ENCODE data around the gene EPS8. TPM values are rescaled to one million over a fixed set of nuclear protein-coding genes. Genes with fewer than 3 reads are reported as not detected.

EPS8 gene
- total and polyA plus RNA-seq, 7 donors = 7.9 to 16.9 (median 12.9) TPM

GRCh38 chr12:15662303-15662980, 126.7 kb downstream of the EPS8 start:
- Histone ChIP-seq H3K9me3 (no peaks in the 10 kb centered on the region), H3K27me3 (ENCODE audit: insufficient read depth in 3 of 3, low read length in 2 of 3) (no peaks in the 10 kb centered on the region), H3K4me3 (no peak overlapping the region), H3K27ac (no peak overlapping the region), H3K36me3 (ENCODE audit: insufficient read depth in 1 of 2, low read depth in 1 of 2) (peaks cover 0 to 63% of the 10 kb centered on the region in 2 donors), H3K4me1 (no peaks in the 10 kb centered on the region)
- intact Hi-C loops (cut with DNase I) = no loop called here
- WGBS, 3 donors = 92 to 96% (median 94%) methylated on average over 3 of the region's 3 CpGs
- ATAC-seq = no peak
- DNase-seq = no peak
- TF ChIP-seq, protein P1, sequence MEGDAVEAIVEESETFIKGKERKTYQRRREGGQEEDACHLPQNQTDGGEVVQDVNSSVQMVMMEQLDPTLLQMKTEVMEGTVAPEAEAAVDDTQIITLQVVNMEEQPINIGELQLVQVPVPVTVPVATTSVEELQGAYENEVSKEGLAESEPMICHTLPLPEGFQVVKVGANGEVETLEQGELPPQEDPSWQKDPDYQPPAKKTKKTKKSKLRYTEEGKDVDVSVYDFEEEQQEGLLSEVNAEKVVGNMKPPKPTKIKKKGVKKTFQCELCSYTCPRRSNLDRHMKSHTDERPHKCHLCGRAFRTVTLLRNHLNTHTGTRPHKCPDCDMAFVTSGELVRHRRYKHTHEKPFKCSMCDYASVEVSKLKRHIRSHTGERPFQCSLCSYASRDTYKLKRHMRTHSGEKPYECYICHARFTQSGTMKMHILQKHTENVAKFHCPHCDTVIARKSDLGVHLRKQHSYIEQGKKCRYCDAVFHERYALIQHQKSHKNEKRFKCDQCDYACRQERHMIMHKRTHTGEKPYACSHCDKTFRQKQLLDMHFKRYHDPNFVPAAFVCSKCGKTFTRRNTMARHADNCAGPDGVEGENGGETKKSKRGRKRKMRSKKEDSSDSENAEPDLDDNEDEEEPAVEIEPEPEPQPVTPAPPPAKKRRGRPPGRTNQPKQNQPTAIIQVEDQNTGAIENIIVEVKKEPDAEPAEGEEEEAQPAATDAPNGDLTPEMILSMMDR (IDR thresholded peaks at IDR 0.05) = no peak

GRCh38 chr12:15651371-15651770, 137.8 kb downstream of the EPS8 start:
- Histone ChIP-seq H3K27me3 (ENCODE audit: insufficient read depth in 3 of 3, low read length in 2 of 3) (no peaks in the 10 kb centered on the region), H3K36me3 (ENCODE audit: insufficient read depth in 1 of 2, low read depth in 1 of 2) (peaks cover 0 to 24% of the 10 kb centered on the region in 2 donors), H3K27ac (no peak overlapping the region), H3K4me3 (no peak overlapping the region), H3K4me1 (no peaks in the 10 kb centered on the region), H3K9me3 (no peaks in the 10 kb centered on the region)
- WGBS, 3 donors = 83 to 85% (median 83%) methylated on average over 2 of the region's 2 CpGs
- ATAC-seq (no peak), DNase-seq (no peak)
- intact Hi-C loops (cut with DNase I) = no loop called here
- TF ChIP-seq, protein P1 (IDR thresholded peaks at IDR 0.05) = no peak

DNA sequence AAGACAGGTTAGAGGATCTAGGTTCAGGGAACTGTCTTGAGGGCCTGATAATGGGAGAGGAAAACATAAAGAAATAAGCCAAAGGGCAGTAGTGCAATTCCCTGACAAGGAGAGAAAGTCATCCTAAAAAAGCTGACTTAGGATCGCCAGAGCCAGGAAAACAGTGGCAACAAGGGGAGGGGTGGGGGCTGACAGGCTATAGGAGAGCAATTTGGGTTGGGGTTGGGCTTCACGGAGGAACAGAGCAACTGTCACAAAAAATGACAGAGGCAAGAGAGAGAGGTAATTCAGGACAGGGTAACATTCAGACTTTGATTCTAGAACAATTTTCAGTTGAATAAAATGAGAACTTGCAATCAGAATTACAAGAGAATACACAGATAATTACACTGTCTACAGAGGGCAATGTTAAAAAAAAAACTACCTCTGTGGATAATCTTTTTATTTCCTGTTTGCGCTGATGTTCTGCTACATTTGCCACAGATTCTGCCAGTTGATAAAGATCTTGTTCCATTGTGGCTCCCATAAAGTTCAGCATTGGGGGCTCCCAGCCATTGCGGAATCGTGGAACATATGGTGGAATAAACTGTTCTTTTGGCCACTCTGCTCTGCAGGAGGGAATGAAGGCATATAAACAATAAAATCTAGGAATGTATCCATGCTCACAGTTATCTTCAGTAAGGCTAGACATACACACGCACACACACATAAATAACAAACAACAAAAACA, 138.6 kb downstream of the EPS8 start:
- ATAC-seq = no peak
- Histone ChIP-seq H3K4me1 (no peaks in the 10 kb centered on the region), H3K27ac (no peak overlapping the region), H3K27me3 (ENCODE audit: insufficient read depth in 3 of 3, low read length in 2 of 3) (no peaks in the 10 kb centered on the region), H3K9me3 (no peaks in the 10 kb centered on the region), H3K4me3 (no peak overlapping the region), H3K36me3 (ENCODE audit: insufficient read depth in 1 of 2, low read depth in 1 of 2) (peaks cover 0 to 23% of the 10 kb centered on the region in 2 donors)
- intact Hi-C loops (cut with DNase I) = no loop called here
- TF ChIP-seq, protein P1 (IDR thresholded peaks at IDR 0.05) = no peak
- no peak for DNase-seq
- 69 to 74% (median 73%) methylated on average over 6 of the region's 6 CpGs for WGBS, 3 donors

DNA sequence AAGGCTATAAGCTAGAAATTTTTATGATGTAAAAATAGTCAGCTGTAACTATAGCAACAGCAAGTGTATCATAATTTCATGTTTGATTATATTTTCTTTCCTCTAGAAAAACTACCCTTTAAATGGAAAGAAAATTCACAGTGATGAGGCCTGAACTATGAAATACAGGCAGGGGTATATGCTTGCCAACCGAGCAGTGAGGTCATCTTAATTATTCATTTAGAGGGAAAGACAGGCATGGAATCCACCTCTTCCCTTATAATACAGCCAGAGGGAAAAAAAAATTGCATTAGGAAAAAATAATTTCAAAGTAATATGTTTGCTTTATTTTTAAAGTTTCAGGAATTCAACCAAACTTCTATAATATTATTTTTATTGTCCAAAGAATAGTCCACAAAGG, 139.8 kb downstream of the EPS8 start:
- no peaks in the 10 kb centered on the region for H3K4me1 ChIP-seq
- TF ChIP-seq, protein P1 (IDR thresholded peaks at IDR 0.05) = no peak
- no peak overlapping the region for H3K27ac ChIP-seq
- H3K36me3 ChIP-seq (ENCODE audit: insufficient read depth in 1 of 2, low read depth in 1 of 2) = peaks cover 0 to 20% of the 10 kb centered on the region in 2 donors
- H3K4me3 ChIP-seq = no peak overlapping the region
- intact Hi-C loops (cut with DNase I) = no loop called here
- H3K27me3 ChIP-seq (ENCODE audit: insufficient read depth in 3 of 3, low read length in 2 of 3) = no peaks in the 10 kb centered on the region
- no peak for DNase-seq
- H3K9me3 ChIP-seq = no peaks in the 10 kb centered on the region
- ATAC-seq = no peak
- 38 to 54% (median 51%) methylated on average over 1 of the region's 1 CpG for WGBS, 3 donors
